Right ventricle myocardium superior (tissue), 1 donor: ENCODE data around the gene TRAPPC2L. TPM values are rescaled to one million over a fixed set of nuclear protein-coding genes. Genes with fewer than 3 reads are reported as not detected.
A peak's percentile ranks its signal among the peaks of the same experiment; 100 is the strongest.

Source experiments
- ATAC-seq: fragments of 200-7000 bp; cut with Tn5 transposase; one replicate; pipeline ENCODE4 v1.9.1; 2020; ENCODE audit warnings: mild to moderate bottlenecking; ENCODE audit not compliant: poor library complexity
- DNase-seq: peaks from one replicate; pipeline ENCODE4 v3.0.0-alpha.2; 2020
- intact Hi-C: fragments of 100-400 bp; cut with DNase I; formaldehyde crosslinking; loops from one replicate; pipeline ENCODE4 v1.11.2; 2022
- total RNA-seq: library from RNA; stranded (reverse); fragmentation: NEBNext Ultra II Directional; extraction: Animal tissue kit (Norgen Biotek cat#: 25700); gene quantifications from one replicate; pipeline ENCODE4 v1.2.1, GENCODE V29; 2021
- donor health status: DM: no; HTN: yes; CAD: no; lungs with severe emphysema.

TRAPPC2L gene
- total RNA-seq, 1 donor from 2014 or later, result 53.0 TPM

DNA sequence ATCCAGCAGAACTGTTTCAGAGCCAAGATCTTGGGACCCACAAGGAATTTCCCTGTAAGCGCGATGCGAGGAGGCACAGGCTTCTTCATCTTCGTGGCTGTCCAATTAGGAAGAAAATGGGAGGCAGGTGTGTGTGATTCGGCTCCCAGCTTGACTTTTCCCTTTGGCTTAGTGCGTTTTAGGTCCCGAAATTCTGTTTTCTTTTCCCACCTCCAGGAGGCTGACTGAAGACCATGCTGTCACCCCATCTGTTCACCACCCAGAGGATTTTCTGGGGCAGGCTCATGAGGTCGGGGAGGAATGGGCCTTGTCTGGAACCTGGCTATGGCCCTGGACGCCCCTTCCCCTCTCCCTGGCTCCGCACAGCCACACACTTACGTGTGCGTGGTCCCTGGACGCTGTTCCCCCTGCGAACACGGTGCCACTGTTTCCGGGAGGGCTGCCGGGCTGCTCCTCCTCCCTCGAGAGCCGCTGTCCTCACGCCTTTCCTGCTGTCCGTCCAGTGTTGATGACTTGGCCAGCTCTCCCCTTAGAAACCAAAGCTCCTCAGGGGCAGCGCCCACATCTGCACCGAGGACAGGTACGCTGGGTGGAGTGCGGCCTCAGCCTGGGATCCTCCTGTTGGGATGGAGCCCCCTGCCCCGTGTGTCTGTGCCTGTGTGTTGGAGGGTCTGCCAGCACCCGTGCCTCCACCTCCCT lies 12.2 kb downstream of the TRAPPC2L start:
- ATAC-seq, result no peak
- intact Hi-C loops, result no loop called here
- DNase-seq, result no peak

DNA sequence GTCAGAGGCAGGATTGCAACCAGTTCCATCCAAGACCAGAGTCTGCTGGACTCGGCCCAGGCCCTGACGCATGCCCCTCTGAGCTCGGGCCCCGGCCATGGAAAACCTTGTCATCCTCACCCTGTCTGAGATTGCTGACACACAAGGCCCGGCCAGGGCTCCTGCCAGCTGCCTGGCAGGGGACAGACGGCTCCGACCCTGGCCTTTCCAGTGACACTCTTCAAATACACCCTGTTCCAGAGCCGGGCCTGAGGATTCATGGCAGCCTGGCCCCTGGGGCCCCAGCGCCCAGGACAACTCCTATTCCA lies 12.7 kb downstream of the TRAPPC2L start:
- peak; percentile 74 for DNase-seq

DNA sequence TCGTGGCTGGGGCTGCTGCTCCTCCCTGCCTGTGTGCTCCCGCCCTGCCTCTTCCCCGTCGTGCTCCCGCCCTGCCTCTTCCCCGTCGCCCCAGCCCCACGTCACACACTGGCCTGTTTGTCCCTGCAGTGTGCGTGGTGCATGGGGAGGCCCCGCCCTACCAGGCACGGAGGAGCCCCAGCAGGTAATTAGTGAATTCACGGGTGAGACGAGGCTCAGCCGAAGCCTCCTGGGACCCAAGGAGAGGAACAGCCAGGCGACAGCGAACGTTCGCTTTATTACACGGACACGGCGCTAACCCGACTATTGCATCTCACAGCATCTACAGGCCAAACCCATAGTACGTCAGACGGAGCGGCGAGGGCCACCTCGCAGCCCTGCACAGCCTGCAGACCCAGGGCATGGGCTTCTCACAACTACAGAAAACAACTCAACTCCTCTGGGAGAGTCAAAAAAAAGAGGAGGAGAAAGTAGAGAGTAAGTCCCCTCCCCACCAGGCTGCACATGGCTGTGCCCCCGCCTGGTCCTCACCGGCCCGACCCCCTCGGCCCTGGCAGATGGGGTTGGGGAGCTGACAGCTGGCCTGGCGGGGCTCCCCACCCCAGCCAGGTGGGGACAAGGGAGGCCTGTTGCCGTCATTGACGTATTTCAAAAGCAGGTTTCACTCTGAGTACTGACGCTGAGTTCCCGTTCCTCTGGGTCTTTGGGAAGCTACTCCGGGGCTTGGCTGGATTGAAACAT lies 13.9 kb downstream of the TRAPPC2L start:
- intact Hi-C loops, result no loop called here
- DNase-seq, result no peak

More for the DNA sequence above, 12.7 kb downstream of the TRAPPC2L start:
- ATAC-seq, result peak; percentile 81
- intact Hi-C loops, result no loop called here

DNA sequence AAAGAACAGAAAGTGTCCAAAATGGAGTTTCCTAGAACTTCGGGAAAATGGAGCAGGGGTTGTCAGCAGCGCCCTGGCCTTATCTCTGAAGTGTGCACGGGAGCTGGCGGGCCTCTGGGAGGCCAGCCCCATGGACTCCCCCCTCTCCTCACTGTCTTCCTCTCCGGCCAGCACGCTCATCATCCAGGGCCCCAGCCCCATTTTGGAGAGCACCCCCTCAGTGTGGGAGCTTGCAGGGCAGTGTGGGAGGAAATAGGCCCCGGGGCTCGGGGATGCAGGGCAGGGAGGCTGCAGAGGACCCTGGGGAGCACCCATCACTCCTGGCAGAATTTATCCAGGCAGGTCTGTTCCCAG lies 14.4 kb downstream of the TRAPPC2L start:
- ATAC-seq, result no peak
- no peak for DNase-seq
- intact Hi-C loops, result no loop called here

More for the DNA sequence above, 13.9 kb downstream of the TRAPPC2L start:
- peak; percentile 9 for ATAC-seq

DNA sequence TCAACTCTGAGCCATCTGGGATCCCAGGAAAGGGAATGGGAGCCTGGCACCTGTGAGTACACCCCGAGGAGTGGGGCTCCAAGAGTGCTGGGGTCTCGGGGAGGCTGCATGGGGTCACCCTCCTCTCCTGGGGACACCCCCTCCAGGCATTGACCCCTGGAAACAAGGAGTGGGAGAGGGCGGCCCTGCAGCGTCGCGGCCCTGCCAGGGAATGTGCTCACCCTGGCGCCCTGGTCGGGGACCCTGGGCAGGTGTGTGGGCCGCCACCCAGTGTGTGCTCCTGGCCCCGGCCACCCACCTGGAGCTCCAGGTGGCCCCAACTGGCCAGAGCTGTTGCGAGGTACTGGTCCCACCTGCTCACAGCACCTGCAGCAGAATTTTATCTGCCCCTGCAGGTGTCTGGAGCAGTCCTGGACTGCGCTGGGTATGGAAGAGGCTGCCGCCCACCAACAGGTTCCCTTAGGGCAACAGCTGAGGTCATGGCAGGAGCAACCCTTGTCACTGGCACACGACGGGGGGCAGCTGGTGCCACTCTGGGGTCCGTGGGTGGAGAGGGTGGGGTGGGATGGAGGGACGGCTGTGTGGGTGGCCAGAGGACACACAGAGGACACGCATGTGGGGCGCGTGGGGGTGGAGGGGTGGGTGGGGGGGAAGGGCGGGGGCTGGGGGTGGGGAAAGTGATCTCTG lies 14.9 kb downstream of the TRAPPC2L start:
- DNase-seq, result no peak
- ATAC-seq, result no peak
- intact Hi-C loops, result no loop called here

DNA sequence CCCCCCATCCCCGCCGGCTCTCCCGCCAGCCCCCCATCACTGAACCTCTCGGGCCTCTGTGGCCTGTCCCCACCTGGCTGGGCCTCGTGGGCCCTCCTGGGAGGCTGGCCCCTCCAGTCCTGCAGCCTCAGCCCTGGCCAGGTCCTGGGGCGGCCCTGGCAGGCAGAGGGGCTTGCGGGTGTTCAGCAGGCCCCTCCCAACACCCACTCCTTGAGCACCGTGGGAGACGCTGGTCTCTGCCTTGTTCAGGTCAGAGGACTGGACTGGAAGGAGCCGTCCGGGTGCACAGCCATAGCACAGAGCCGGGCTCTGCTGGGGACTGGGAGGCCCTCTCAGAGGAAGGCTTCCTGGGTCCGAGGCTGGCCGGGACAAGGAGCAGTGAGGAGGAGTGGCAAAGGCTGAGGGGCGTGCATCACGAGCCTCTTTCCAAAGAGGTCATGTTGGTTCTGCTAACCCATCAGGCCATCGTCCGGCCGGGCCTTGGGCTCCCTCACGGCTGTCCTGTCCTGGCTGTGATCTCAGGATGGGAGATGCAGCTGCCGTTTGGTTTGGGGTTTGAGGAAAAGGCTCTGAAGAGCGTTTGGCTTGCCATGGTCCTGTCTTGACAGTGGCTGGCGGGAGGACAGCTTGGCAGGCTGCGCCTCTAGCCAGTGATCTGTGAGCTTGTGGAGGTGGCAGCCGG lies 15.9 kb downstream of the TRAPPC2L start:
- DNase-seq (no peak), ATAC-seq (no peak)
- intact Hi-C loops, result no loop called here

DNA sequence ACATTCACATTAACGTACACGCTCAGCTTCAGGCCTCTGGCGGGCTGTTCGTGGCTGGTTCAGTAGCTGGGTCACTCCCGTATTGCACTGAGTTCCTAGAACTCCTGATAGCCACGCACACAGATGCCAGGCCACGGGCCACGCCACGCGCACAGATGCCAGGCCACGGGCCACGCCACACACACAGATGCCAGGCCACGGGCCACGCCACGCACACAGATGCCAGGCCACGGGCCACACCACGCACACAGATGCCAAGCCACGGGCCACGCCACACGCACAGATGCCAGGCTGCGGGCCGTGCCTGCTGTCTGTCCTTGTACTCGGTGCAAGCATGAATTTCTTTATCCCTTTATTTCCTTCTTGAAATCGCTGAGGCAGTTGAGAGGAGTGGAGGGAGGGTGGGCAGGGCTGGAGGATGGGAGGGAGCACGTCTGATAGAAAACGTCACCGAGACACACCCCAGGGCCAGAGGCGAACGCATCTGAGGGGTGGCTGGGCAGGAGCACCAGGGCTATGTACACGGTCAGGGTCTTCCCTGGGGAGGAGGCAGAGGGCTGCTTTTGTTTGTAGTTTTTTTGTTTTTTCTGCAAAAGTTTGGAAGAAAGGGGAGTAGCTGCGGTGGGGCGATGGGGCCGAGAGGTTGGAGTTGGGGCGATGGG lies 18.1 kb downstream of the TRAPPC2L start:
- ATAC-seq, result no peak
- no peak for DNase-seq
- intact Hi-C loops, result no loop called here

DNA sequence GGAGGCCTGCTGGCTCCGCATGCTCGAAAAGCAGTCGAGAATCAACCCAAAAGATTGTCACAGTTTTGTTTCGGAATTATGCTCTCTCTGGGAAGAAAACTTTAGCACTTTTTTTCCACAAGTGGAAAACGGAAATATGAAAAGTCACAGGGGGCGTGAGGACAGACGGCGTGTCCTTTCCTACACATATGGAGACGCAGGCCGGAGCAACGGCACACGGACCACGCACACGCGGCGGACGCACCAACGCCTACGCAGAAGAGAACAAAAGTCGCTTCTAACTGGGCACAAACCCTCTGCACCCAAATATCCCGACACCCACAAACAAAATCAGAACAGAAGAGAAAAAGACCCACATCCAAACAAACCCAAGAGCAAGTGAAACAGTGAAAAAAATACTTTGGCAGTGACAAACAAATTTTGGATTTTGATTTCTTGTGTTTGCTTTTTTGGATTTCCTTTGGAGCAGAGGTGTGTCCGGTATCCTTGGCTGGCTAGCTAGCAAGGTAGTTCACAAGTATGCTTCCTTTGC lies 18.8 kb downstream of the TRAPPC2L start:
- DNase-seq (no peak), ATAC-seq (no peak)
- intact Hi-C loops, result no loop called here

DNA sequence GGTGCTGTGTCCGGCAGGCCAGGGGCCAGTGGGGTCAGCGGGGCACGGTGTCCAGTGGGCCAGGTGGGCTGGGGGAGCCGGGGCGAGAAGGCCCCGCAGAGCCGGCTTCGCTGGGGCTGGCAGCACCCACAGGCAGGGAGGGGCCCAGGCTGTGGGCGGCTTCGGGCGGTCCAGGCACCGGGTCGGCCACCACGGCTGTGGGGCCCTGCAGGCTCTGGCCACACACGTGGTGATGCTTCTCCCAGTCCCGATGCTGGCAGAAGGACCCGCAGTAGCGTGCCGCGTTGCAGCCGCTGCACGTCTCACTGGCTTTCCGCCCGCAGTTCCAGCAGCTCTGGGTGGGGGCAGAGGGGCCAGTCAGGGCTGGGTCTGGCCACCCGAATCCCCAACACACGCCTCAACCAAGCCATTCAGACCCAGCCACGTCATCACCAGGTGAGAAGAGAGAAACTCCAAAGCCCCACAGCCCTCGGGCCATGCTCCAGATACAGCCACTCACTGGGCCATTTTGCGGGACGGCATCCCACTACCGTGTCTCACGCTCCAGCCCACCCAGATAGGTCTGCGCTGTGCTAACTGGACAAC lies 20.1 kb downstream of the TRAPPC2L start:
- no peak for DNase-seq
- ATAC-seq, result no peak
- intact Hi-C loops, result no loop called here

DNA sequence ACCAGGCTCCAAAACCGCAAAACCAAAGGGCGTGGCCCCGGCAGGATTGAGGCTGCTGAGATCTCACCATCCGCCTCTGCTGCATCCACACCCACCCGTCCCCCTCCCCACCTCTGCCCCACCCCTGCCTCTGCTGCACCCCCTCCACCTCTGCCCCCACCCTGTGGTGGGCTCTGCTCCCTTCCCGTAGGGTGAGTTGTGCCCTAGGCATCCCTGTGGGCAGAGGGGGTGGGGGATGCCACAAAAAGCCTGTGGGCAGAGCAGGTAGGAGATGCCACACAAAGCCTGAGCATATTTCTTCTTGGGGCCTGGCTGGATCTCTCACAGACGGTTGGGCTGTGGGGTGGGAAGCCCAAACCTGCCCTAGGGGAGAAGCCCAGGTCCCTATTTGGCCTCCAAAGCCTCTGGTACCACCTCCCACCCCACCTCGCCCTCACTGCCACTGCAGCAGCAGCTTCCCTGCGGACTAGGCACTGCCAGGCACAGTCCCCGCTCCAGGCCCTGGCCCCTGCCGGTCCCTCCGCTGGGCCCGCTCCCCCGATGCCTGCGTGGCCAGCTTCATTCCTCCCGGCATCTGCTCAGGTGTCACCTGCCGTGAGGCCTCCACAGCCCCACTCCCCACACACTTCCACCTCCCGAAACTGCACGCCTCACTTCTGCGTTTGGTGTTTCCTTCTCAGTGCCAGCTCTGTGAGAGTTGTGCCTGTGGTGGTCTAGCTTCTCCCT lies 20.8 kb downstream of the TRAPPC2L start:
- ATAC-seq (no peak), DNase-seq (no peak)
- intact Hi-C loops, result no loop called here

DNA sequence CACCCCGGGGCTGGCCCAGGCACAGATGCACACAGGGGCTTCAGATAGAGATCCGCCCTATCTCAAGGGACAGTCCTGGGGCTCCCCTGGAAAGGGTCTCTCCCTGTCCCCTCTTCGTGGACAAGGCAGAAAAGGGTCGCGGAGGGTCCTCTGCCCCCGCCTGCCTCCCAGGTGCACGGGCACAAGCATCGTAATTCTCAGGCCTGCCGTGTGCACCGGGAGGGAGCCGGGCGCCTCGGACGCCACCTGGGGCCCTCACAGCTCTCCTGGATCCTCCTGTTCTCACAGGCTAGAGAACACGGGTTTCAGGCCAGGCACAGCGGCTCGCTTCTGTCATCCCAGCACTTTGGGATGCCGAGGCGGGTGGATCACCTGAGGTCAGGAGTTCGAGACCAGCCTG lies 21.4 kb downstream of the TRAPPC2L start:
- no peak for DNase-seq
- intact Hi-C loops, result no loop called here

DNA sequence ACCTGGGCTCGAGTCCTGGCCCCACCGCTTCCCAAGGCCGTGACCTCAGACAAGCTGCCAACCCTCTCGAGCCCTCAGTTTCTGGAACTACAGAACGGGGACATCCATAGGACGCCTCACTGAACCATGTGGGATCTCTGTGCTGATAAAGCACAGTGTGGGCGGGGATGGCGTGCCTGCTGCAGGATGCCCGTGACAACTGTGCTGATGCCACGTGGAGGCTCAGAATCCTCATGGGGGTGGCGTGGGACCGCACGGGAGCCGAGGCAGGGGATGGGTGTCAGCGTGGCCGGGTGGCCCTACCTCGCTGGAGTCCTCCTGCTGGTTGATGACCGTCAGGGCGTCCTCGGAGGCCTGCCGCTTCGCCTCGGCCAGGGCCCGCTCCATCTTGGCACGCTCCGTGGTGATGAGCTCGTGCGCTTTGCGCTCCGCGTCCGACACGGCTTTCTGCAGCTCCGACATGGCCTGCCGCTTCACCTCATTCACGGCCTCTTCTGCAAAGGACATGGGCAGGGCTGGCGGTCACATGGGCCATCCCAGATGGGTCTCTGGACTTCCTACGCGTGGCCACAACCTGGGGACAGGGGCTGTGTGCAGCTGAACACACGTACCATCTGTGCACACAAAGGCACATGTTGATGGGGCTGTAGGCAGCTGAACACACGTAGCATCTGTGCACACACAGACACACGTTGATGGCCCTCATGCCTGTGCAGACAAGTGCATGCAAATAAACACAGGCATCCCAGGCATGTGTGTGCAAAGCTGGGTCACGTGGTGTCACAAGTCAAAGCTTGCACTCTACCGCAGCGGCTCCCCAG lies 22.2 kb downstream of the TRAPPC2L start:
- intact Hi-C loops, result no loop called here
- no peak for DNase-seq
- no peak for ATAC-seq

More for the DNA sequence above, 21.4 kb downstream of the TRAPPC2L start:
- no peak for ATAC-seq

DNA sequence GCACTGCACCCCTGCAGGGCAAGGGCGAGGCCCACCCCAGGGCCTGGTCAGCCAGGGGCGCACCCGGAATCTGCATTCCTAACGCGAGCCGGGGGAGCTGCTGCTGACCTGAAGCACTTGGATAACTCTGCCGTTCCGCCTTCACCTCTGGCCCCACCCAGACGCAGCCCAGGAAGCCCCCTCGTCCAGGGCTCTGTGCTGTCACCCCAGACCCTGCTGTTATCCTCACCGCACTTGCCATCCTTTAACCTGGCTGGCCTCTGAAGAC lies 22.8 kb downstream of the TRAPPC2L start:
- ATAC-seq, result no peak
- intact Hi-C loops, result loop anchor here (10.0 kb wide), 1 partner anchor 55 kb away; no protein-coding TSS in a partner anchor
- no peak for DNase-seq

DNA sequence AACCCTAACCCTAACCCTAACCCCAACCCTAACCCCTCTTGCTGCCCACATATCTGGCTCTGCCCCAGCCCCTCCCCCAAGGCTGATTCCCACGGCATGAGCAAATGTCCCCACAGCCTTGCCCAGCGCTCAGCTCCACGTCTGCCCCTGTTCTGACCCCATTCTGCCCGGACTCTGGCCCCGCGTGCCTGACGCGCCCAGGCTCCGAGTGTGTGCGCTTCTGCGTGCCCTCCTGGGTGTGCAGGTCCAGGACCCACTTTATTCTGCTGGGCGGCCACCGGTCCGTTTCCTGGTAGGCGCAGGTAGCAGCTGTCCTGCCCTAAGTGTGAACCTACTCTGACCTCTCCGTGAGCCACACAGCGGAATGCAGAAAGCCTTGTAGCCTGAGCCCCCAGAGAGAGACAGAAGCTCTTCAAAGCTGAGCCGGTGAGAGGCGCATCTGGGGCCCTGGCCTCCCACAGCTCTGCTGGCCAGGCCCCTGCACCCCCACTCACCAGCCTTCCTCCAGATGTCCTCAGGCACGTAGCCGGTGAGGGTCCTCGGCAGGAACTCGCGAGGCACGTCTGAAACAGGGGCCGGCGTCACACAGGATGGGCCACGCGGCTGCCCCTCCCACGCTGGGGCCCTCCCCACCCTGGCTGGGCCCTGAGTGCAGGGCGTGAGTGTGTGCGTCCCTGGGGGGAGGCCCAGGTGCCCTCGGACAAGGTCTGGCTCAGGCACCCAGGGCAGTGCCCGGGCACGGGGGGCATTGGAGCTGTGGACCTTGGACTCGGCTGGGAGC lies 23.5 kb downstream of the TRAPPC2L start:
- intact Hi-C loops, result loop anchor here (10.0 kb wide), 1 partner anchor 54 kb away; no protein-coding TSS in a partner anchor
- no peak for DNase-seq
- ATAC-seq, result no peak

DNA sequence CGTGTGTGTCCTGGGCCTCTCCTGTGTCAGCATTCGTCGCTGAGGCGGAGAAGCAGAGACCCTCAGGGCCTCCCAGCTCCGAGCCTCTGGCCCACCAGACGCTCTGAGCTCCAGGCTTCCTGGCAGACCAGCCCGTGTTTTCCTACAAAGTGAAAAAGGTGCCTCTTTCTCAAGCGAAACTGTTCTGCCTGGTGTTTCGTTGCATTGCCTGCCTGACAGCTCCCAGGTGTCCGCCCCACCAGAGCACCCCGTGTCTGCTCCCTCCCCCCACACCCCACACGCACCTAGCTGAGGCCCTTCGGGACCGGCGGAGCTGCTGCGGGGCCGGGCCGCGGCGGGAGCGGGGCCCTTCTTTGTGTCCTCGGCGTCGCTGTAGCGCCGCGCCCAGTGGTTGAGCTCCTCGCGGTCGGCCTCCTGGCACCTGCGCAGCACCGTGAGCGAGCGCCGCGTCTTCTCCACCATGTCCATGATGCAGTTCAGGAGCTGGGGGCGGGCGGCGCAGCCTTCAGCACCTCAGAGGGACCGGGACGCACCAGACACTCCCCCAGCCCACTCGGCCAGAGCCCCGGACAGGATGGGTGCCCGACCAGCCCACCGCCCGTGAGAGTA lies 24.2 kb downstream of the TRAPPC2L start:
- ATAC-seq (peak; percentile 34), DNase-seq (no peak)
- intact Hi-C loops, result loop anchor here (10.0 kb wide), 1 partner anchor 54 kb away; no protein-coding TSS in a partner anchor
